ENCODE results near the gene SUPT6H. TPM values are rescaled to one million over a fixed set of nuclear protein-coding genes. Genes with fewer than 3 reads are reported as not detected.
A peak's percentile ranks its signal among the peaks of the same experiment; 100 is the strongest.

The SUPT6H gene
- polyA plus RNA-seq (2014; cell fraction: cytosol; rRNA removed), result 29.4 and 35.0 TPM in 2 replicates
- 31.7 and 70.7 TPM in 2 replicates for polyA plus RNA-seq (2014; cell fraction: nucleus; rRNA removed)

- peak; percentile 92 for DNase-seq (ENCODE audit: low spot score)
Measured at GRCh38 chr17:28661635-28662526, at the start of gene SUPT6H, which contains the start of gene SDF2. TSS of gene SUPT6H (plus strand) at chr17:28662205. CDS start at chr17:28673402, 11,197 bp downstream. TSS of gene SDF2 (minus strand) at chr17:28661906. CDS start at chr17:28661876, 30 bp downstream.

GRCh38 chr17:28612531-28612930 lies 49.5 kb upstream of the SUPT6H start:
- no peak for DNase-seq (ENCODE audit: low spot score)

GRCh38 chr17:28612936-28613872 lies 48.8 kb upstream of the SUPT6H start:
- DNase-seq (ENCODE audit: low spot score), result peak; percentile 58

GRCh38 chr17:28613931-28614381 lies 48.0 kb upstream of the SUPT6H start, which contains the start of gene RSKR:
TSS of gene RSKR (minus strand) at chr17:28614185. CDS start at chr17:28614161, 24 bp downstream.
- no peak for DNase-seq (ENCODE audit: low spot score)

GRCh38 chr17:28615260-28615940 lies 46.6 kb upstream of the SUPT6H start:
- DNase-seq (ENCODE audit: low spot score), result no peak

GRCh38 chr17:28616281-28616680 lies 45.7 kb upstream of the SUPT6H start:
- no peak for DNase-seq (ENCODE audit: low spot score)

- DNase-seq (ENCODE audit: low spot score), result no peak
Measured at GRCh38 chr17:28618464-28618863, 43.5 kb upstream of the SUPT6H start.

- no peak for DNase-seq (ENCODE audit: low spot score)
Measured at GRCh38 chr17:28620010-28620409, 42.0 kb upstream of the SUPT6H start.

GRCh38 chr17:28622186-28622585 lies 39.8 kb upstream of the SUPT6H start:
- DNase-seq (ENCODE audit: low spot score), result no peak

- no peak for DNase-seq (ENCODE audit: low spot score)
Measured at GRCh38 chr17:28623696-28624095, 38.3 kb upstream of the SUPT6H start.

- no peak for DNase-seq (ENCODE audit: low spot score)
Measured at GRCh38 chr17:28624148-28624547, 37.9 kb upstream of the SUPT6H start.

GRCh38 chr17:28626818-28627217 lies 35.2 kb upstream of the SUPT6H start:
- no peak for DNase-seq (ENCODE audit: low spot score)

- DNase-seq (ENCODE audit: low spot score), result no peak
Measured at GRCh38 chr17:28634206-28634865, 27.7 kb upstream of the SUPT6H start.

GRCh38 chr17:28635506-28635905 lies 26.5 kb upstream of the SUPT6H start:
- no peak for DNase-seq (ENCODE audit: low spot score)

- DNase-seq (ENCODE audit: low spot score), result no peak
Measured at GRCh38 chr17:28641579-28641978, 20.4 kb upstream of the SUPT6H start.

- DNase-seq (ENCODE audit: low spot score), result peak; percentile 57
Measured at GRCh38 chr17:28643983-28644786, 17.8 kb upstream of the SUPT6H start.

GRCh38 chr17:28644787-28645575 lies 17.0 kb upstream of the SUPT6H start, which contains the start of gene BLTP2:
TSS of gene BLTP2 (minus strand) at chr17:28645158. CDS start at chr17:28645056, 102 bp downstream.
- DNase-seq (ENCODE audit: low spot score), result peak; percentile 94

GRCh38 chr17:28645576-28645939 lies 16.4 kb upstream of the SUPT6H start:
- peak; percentile 20 for DNase-seq (ENCODE audit: low spot score)
